Fibroblast of lung (primary cell): Measurements from ENCODE around the gene ZNF550. TPM values are rescaled to one million over a fixed set of nuclear protein-coding genes. Genes with fewer than 3 reads are reported as not detected.
"Not testable (repeated sequence)": the region's sequence is repeated elsewhere in the genome, so short reads cannot be mapped to it uniquely, and the experiment has no call there.

ENCODE experiments used
- DNase-seq, 2 donors: peaks; one replicate each; pipeline versions ENCODE4 v3.0.0 to v3.0.0-alpha.2; 2010; ENCODE audit warnings: low read depth in 2 of 2
- H2AFZ ChIP-seq: 2 replicates; pipeline ENCODE4 v1.5.1; 2012; ENCODE audit warnings: low read length, control low read depth, inconsistent platforms
- H3K27ac ChIP-seq: 2 replicates; pipeline ENCODE4 v1.5.1; 2011; ENCODE audit warnings: low read length, control low read depth; ENCODE audit not compliant: insufficient read depth
- H3K27me3 ChIP-seq: 2 replicates; pipeline ENCODE4 v1.5.1; 2011; ENCODE audit warnings: mild to moderate bottlenecking, low read length; ENCODE audit not compliant: control insufficient read depth, insufficient read depth
- H3K36me3 ChIP-seq: 2 replicates; pipeline ENCODE4 v1.5.1; 2011; ENCODE audit warnings: low read length; ENCODE audit not compliant: control insufficient read depth, insufficient read depth
- H3K4me1 ChIP-seq: 2 replicates; pipeline ENCODE4 v1.5.1; 2011; ENCODE audit warnings: low read length; ENCODE audit not compliant: control insufficient read depth, insufficient read depth; ENCODE audit errors: extremely low read depth
- H3K4me2 ChIP-seq: 2 replicates; pipeline ENCODE4 v1.5.1; 2011; ENCODE audit warnings: low read length, control low read depth; ENCODE audit not compliant: insufficient read depth; ENCODE audit errors: extremely low read depth
- H3K4me3 ChIP-seq, 4 experiments: fragments of 200-600 bp in 1 of 4; sonication (generic) in 1 of 4; replicated peaks in 1 of 4; 2 replicates each; pipeline ENCODE4 v1.5.1; 2011 to 2016; ENCODE audit warnings: low read length in 4 of 4, low read depth in 3 of 4, mild to moderate bottlenecking in 3 of 4, control low read depth in 2 of 4, inconsistent platforms in 1 of 4, mixed read lengths in 1 of 4; ENCODE audit not compliant: insufficient read depth in 1 of 4; ENCODE audit errors: control extremely low read depth in 1 of 4
- H3K79me2 ChIP-seq: 2 replicates; pipeline ENCODE4 v1.5.1; 2012; ENCODE audit warnings: mild to moderate bottlenecking, low read length, inconsistent platforms; ENCODE audit not compliant: control insufficient read depth, insufficient read depth
- H3K9ac ChIP-seq: 2 replicates; pipeline ENCODE4 v1.5.1; 2011; ENCODE audit warnings: mild to moderate bottlenecking, low read length, control low read depth; ENCODE audit not compliant: insufficient read depth
- H3K9me3 ChIP-seq: 2 replicates; pipeline ENCODE4 v1.5.1; 2012; ENCODE audit warnings: low read depth, low read length; ENCODE audit not compliant: control insufficient read depth, insufficient read depth
- H4K20me1 ChIP-seq: 2 replicates; pipeline ENCODE4 v1.5.1; 2011; ENCODE audit warnings: low read length; ENCODE audit not compliant: control insufficient read depth, insufficient read depth; ENCODE audit errors: extremely low read depth
- EZH2 ChIP-seq: IDR thresholded peaks from 2 replicates; pipeline ENCODE4 v1.5.1; 2012; ENCODE audit warnings: low read length, control low read depth, mild to moderate bottlenecking; ENCODE audit errors: missing control alignments
- polyA plus RNA-seq, 2 donors: library from polyadenylated mRNA; depleted of rRNA in 1 of 2; stranded (reverse) in 1 of 2; unstranded in 1 of 2; fragments of >200 nt; gene quantifications; 2 replicates each; pipeline ENCODE4 v1.2.1, GENCODE V29; 2011 to 2012; ENCODE audit warnings: missing spikeins in 1 of 2
- total RNA-seq: library from RNA; depleted of rRNA; stranded (reverse); fragments of >200 nt; gene quantifications from 2 replicates; pipeline ENCODE4 v1.2.1, GENCODE V29; 2014
- TF ChIP-seq, protein P1 (sequence below), 2 donors: IDR thresholded peaks in 1 of 2; conservative IDR thresholded peaks in 1 of 2; 1 replicate in 1 of 2; 2 replicates in 1 of 2; pipeline ENCODE4 v1.5.1; 2011 to 2012; ENCODE audit warnings: low read length in 2 of 2, control low read depth in 1 of 2, inconsistent platforms in 1 of 2, low read depth in 1 of 2, mild to moderate bottlenecking in 1 of 2

The ZNF550 gene
- total and polyA plus RNA-seq, 2 donors (not counting 1 experiment from before 2014, with no cell fraction given), result 5.7 to 8.6 TPM

DNA sequence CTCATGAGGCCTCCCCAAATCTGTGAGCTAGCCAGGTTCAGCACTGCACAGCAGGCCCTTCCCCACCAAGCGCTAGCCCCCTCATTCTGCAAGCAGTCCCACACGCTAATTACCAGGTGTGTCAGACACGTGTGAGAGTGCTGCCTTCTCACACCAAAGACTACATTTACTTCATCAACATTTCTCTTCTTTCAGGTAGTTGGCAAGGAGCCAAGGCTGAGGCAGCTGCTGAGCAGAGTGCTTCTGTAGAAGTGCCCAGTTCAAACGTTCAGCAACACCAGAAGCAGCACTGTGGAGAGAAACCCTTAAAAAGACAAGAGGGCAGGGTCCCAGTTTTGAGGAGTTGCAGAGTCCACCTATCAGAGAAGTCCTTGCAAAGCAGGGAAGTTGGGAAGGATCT, 53.5 kb downstream of the ZNF550 start:
- Histone ChIP-seq H3K79me2 (peaks cover 16% of the 10 kb centered on the region), H3K4me1 (no peaks in the 10 kb centered on the region), H3K27ac (no peak overlapping the region), H3K9ac (no peak overlapping the region), H3K4me2 (no peak overlapping the region), H4K20me1 (no peaks in the 10 kb centered on the region), H3K27me3 (no peaks in the 10 kb centered on the region), H3K4me3 (no peak overlapping the region), H3K9me3 (no peaks in the 10 kb centered on the region), H2AFZ (no peak overlapping the region), H3K36me3 (peaks cover 8% of the 10 kb centered on the region)
- TF ChIP-seq EZH2, result no peak
- TF ChIP-seq, protein P1, sequence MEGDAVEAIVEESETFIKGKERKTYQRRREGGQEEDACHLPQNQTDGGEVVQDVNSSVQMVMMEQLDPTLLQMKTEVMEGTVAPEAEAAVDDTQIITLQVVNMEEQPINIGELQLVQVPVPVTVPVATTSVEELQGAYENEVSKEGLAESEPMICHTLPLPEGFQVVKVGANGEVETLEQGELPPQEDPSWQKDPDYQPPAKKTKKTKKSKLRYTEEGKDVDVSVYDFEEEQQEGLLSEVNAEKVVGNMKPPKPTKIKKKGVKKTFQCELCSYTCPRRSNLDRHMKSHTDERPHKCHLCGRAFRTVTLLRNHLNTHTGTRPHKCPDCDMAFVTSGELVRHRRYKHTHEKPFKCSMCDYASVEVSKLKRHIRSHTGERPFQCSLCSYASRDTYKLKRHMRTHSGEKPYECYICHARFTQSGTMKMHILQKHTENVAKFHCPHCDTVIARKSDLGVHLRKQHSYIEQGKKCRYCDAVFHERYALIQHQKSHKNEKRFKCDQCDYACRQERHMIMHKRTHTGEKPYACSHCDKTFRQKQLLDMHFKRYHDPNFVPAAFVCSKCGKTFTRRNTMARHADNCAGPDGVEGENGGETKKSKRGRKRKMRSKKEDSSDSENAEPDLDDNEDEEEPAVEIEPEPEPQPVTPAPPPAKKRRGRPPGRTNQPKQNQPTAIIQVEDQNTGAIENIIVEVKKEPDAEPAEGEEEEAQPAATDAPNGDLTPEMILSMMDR (conservative IDR thresholded peaks at IDR 0.05 in 1 of 2, IDR thresholded peaks at IDR 0.05 in 1 of 2; ENCODE audit: low read depth in 1 of 2, low read length in 2 of 2), result no peak
- no peak for DNase-seq

DNA sequence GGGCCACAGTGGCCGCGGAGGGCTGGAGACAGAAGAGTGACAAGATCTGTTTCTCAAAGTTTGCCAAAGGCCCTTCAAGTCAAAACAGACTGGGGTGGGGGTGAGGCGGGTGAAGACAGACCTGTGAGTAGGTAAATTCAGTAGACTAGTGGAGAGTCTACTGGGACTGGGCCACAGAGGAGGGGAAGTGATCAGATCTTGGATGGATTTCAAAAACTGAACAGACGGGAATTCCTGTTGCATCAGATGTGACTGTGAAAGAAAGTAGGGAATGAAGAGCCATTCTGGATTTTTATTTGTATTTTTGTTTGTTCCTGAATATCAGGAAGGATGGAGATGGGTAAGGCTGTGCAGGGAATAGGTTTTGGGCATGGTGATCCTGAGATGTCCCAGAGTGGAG, 59.3 kb downstream of the ZNF550 start:
- not testable (repeated sequence) for H4K20me1 ChIP-seq, H3K9me3 ChIP-seq, H3K4me1 ChIP-seq, H3K36me3 ChIP-seq, H3K27me3 ChIP-seq, H2AFZ ChIP-seq, H3K27ac ChIP-seq, H3K9ac ChIP-seq
- peak; percentile 31 to 56 for DNase-seq
- H3K4me2 ChIP-seq, result peak overlapping the region; percentile 72
- H3K4me3 ChIP-seq, result peak overlapping the region; percentile 38 to 65 (median 52)
- peaks cover 22% of the 10 kb centered on the region for H3K79me2 ChIP-seq

DNA sequence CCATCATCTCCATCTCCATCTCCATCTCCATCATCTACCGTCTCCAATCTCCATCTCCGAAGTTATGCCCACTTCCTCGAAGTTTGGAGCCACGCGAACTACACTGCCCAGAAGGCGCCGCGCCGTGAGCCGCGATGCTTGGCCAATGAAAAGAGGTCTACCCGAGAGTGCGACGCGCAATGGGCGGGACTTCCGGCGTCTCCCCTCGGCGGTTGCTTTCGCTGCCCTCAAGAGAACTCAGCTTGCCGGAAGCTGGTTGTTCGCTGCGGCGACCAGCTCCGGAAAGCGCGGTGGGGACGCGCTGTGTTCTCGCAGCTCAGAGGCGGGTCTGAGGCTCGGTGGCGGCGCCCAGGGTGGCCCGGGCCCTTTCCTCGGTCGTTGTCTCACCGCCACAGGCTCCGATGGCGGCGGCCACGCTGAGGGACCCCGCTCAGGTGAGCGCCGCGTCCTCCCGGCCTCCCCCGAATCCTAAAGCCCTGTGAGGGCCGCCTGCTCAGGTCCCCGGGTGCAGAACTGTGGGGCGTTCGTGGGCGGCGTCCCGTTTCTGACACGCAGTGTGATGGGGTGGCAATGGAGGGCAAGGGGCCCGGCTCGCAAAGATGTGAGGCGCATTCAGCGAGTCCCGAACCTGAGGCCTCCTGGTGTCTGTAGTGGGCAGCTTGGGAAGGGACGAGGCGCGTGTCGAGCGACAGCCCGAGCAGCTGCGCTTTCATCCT, 59.8 kb downstream of the ZNF550 start, which contains the start of gene ZNF773:
TSS of gene ZNF773 (plus strand) at position 259 of the 716 bp plus-strand sequence. CDS start at position 402, 143 bp downstream.
- not testable (repeated sequence) for H3K9me3 ChIP-seq, H3K27me3 ChIP-seq, H4K20me1 ChIP-seq, H3K4me1 ChIP-seq, H3K36me3 ChIP-seq
- Histone ChIP-seq H3K4me2 (peak within 1 kb of the TSS; percentile 72), H3K27ac (peak within 1 kb of the TSS; percentile 78), H3K9ac (peak within 1 kb of the TSS; percentile 88), H3K79me2 (peaks cover 22% of the 10 kb centered on the region), H3K4me3 (peak within 1 kb of the TSS; percentile 61 to 78 (median 64)), H2AFZ (peak within 1 kb of the TSS; percentile 71)
- peak; percentile 96 to 97 for DNase-seq

DNA sequence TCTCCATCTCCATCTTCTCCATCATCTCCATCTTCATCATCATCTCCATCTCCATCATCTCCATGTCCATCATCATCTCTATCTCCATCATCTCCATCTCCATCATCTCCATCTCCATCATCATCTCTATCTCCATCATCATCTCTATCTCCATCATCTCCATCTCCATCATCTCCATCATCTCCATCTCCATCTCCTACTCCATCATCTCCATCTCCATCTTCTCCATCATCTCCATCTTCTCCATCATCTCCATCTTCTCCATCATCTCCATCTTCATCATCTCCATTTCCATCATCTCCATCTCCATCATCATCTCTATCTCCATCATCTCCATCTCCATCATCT, 60.4 kb downstream of the ZNF550 start:
- not testable (repeated sequence) for H3K4me3 ChIP-seq, H3K27me3 ChIP-seq, H3K9ac ChIP-seq, H3K36me3 ChIP-seq, H3K4me2 ChIP-seq, H3K4me1 ChIP-seq, H2AFZ ChIP-seq, H3K27ac ChIP-seq, DNase-seq, H3K9me3 ChIP-seq, H4K20me1 ChIP-seq
- peaks cover 22% of the 10 kb centered on the region for H3K79me2 ChIP-seq

DNA sequence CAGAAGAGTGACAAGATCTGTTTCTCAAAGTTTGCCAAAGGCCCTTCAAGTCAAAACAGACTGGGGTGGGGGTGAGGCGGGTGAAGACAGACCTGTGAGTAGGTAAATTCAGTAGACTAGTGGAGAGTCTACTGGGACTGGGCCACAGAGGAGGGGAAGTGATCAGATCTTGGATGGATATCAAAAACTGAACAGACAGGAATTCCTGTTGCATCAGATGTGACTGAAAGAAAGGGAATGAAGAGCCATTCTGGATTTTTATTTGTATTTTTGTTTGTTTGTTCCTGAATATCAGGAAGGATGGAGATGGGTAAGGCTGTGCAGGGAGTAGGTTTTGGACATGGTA, 71.4 kb downstream of the ZNF550 start:
- Histone ChIP-seq H3K4me3 (peak overlapping the region; percentile 4 to 79 (median 40)), H3K36me3 (peaks cover 11% of the 10 kb centered on the region), H3K4me2 (peak overlapping the region; percentile 58), H2AFZ (peak overlapping the region; percentile 43)
- not testable (repeated sequence) for H3K9ac ChIP-seq, H4K20me1 ChIP-seq, H3K27me3 ChIP-seq, H3K9me3 ChIP-seq, H3K4me1 ChIP-seq, H3K79me2 ChIP-seq, H3K27ac ChIP-seq
- DNase-seq, result peak; percentile 33 to 42

DNA sequence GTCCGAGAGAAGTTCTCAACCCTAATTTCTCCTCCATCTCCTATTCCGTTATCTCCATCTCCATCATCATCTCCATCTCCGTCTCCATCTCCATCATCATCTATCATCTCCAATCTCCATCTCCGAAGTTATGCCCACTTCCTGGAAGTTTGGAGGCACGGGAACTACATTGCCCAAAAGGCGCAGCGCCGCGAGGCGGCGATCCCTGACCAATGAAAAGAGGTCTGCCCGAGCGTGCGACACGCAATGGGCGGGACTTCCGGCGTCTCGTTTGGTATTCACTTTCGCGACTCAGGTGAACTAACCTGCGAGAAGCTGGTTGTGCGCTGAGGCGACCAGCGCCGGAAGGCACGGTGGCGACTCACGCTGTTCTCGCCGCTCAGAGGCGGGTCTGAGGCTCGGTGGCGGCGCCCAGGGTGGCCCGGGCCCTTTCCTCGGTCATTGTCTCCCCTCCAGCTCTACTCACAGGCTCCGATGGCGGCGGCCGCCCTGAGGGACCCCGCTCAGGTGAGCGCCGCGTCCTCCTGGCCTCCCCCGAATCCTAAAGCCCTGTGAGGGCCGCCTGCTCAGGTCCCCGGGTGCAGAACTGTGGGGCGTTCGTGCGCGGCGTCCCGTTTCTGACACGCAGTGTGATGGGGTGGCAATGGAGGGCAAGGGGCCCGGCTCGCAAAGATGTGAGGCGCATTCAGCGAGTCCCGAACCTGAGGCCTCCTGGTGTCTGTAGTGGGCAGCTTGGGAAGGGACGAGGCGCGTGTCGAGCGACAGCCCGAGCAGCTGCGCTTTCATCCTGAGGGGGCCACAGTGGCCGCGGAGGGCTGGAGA, 72.0 kb downstream of the ZNF550 start, which contains the start of gene ZNF419:
TSS of gene ZNF419 (plus strand) at position 274 of the 822 bp plus-strand sequence. CDS start at position 475, 201 bp downstream.
- H2AFZ ChIP-seq, result peak within 1 kb of the TSS; percentile 83
- not testable (repeated sequence) for H3K27me3 ChIP-seq, H3K36me3 ChIP-seq, H3K9me3 ChIP-seq, H4K20me1 ChIP-seq, H3K79me2 ChIP-seq, H3K4me1 ChIP-seq
- H3K4me2 ChIP-seq, result peak within 1 kb of the TSS; percentile 58
- DNase-seq, result peak; percentile 79 to 83
- peak within 1 kb of the TSS; percentile 38 for H3K27ac ChIP-seq
- peak within 1 kb of the TSS; percentile 57 for H3K9ac ChIP-seq
- H3K4me3 ChIP-seq, result peak within 1 kb of the TSS; percentile 50 to 88 (median 75)
